AG09309 (cell line): ENCODE data around the gene MBP.

Experiments
- DNase-seq: peaks from one replicate; pipeline ENCODE4 v3.0.0-alpha.2; 2010; ENCODE audit warnings: low read depth
- H3K4me3 ChIP-seq: 2 replicates; pipeline ENCODE4 v1.5.1; 2011; ENCODE audit warnings: mild to moderate bottlenecking, low read depth, low read length, moderate library complexity; ENCODE audit not compliant: control insufficient read depth
- TF ChIP-seq, protein P1 (sequence below): IDR thresholded peaks from 2 replicates; pipeline ENCODE4 v1.5.1; 2011; ENCODE audit warnings: mild to moderate bottlenecking, low read depth, low read length, inconsistent platforms; ENCODE audit not compliant: insufficient read depth, control insufficient read depth; ENCODE audit errors: missing control alignments

MBP gene

DNA sequence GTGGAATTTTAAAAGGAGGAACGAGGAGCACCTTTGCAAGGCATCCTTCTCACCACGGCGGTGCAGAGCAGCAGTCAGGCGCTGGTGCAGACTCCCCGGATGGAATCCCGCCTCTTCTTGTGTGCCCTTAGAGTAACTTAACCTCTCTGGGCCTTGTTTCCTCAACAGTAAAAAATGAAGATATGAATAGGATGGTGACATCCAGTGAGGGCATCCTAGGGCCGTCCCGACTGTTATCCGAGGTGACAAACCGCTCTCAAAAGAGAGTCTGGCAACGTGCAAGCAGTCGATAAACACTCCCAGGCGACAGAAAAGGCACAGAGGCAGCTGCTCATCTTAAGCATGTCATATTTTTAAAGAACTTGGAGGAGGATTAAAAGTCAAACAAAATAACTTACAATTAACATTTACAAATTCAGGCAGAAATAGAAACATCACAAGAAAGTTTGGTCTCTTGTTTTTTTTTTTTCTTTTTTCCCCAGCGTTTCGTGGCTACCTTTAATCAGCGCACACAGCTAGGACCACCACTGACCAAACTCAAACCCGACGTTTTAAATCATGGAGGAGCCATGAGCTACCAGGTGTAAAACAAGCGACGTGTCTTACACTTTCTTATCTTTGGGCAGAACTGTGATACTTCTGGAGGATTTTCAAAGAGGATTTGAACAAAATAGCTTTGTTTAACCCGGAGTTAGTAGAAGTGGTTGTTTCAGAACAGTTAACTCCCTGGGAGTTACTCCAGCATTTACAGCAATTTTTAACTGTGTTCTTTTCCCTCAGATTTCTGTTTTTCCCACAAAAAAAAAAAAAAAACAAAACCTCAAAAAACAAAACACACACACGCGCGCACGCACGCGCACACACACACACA, 2.1 kb downstream of the MBP start:
- no peak for DNase-seq
- no peak overlapping the region for H3K4me3 ChIP-seq
- TF ChIP-seq, protein P1, sequence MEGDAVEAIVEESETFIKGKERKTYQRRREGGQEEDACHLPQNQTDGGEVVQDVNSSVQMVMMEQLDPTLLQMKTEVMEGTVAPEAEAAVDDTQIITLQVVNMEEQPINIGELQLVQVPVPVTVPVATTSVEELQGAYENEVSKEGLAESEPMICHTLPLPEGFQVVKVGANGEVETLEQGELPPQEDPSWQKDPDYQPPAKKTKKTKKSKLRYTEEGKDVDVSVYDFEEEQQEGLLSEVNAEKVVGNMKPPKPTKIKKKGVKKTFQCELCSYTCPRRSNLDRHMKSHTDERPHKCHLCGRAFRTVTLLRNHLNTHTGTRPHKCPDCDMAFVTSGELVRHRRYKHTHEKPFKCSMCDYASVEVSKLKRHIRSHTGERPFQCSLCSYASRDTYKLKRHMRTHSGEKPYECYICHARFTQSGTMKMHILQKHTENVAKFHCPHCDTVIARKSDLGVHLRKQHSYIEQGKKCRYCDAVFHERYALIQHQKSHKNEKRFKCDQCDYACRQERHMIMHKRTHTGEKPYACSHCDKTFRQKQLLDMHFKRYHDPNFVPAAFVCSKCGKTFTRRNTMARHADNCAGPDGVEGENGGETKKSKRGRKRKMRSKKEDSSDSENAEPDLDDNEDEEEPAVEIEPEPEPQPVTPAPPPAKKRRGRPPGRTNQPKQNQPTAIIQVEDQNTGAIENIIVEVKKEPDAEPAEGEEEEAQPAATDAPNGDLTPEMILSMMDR = no peak

DNA sequence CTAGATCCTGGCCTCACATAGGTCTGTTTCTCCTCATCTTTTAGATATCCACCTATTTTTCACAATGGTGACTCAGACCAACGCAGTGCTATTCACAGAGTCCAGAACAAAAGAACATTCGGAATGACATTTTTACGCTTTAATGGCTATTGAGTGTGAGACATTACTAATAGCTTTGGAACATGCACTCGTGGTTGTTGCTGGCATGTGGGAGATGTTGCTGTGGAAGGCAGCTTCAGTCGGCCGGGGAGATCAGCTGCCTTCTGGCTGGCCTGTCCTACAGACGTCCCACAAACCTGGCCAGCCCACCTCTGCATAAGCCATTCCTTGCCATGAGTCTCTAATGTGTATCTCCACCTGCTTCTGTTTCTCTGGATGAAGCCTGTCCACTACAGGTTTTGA, 3.4 kb downstream of the MBP start:
- no peak overlapping the region for H3K4me3 ChIP-seq
- peak; percentile 64 for DNase-seq
- TF ChIP-seq, protein P1 = no peak

DNA sequence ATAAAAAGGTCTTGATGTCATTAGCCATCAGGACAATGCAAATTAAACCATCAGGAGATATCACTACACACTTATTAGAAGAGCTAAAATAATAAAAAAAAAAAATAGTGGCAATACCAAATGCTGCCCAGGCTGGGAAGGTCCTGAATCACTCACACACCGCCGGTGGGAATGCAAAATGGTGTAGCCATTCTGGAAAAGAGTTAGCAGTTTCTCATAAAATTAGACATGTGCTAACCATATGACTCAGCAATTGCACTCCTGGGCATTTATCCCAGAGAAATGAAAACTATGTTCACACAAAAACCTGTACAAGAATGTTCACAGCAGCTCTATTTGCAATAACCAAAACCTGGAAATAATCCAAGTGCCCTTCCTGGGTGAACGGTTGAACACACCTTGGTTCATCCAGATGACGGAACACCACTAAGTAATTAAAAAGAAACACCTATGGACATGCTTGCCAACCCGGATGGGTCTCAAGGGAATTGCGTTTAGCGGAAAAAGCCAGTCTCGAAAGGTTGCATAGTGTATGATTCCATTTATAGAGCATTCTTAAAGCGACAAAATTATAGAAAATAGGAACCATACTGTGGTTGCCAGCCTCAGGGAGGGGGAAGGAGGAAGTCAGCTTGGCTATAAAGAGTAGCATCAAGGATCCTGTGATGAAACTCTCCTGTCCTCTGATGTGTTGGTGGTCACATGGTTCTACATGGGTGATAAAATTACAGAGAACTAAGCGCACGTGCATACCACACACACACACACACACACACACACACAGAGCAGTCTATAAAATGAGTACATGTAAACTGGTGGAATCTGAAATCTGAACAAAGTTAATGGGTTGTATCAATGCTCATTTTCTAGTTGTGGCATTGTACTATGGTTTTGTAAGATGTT, 4.6 kb downstream of the MBP start:
- TF ChIP-seq, protein P1 = no peak
- peak; percentile 84 for DNase-seq
- H3K4me3 ChIP-seq = no peak overlapping the region; the same call in 1 of the 2 replicates

DNA sequence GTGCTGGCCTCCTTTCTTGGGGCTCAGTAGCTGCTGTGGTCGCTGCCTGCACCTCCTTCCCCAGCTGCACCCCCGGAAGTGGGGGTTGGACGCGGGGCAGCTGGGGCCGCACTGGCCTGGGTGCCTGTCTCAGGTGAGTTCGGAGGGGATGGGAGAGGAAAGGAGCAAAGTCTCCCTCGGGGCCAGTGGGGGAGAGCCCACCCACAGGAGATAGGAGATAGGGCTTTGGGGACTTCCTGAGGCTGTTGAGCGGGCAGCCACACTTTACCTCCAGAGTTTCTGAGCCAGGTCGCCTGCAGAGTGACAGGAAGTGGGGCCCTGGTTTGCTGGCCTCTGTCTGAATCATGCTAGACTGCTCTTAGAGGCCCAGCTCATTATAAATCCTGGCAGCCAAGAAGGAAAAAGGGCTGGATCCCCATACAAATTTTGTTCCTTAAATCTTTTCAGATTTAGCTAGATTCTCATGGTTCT, 8.1 kb downstream of the MBP start:
- no peak for DNase-seq
- no peak overlapping the region for H3K4me3 ChIP-seq
- TF ChIP-seq, protein P1 = no peak

DNA sequence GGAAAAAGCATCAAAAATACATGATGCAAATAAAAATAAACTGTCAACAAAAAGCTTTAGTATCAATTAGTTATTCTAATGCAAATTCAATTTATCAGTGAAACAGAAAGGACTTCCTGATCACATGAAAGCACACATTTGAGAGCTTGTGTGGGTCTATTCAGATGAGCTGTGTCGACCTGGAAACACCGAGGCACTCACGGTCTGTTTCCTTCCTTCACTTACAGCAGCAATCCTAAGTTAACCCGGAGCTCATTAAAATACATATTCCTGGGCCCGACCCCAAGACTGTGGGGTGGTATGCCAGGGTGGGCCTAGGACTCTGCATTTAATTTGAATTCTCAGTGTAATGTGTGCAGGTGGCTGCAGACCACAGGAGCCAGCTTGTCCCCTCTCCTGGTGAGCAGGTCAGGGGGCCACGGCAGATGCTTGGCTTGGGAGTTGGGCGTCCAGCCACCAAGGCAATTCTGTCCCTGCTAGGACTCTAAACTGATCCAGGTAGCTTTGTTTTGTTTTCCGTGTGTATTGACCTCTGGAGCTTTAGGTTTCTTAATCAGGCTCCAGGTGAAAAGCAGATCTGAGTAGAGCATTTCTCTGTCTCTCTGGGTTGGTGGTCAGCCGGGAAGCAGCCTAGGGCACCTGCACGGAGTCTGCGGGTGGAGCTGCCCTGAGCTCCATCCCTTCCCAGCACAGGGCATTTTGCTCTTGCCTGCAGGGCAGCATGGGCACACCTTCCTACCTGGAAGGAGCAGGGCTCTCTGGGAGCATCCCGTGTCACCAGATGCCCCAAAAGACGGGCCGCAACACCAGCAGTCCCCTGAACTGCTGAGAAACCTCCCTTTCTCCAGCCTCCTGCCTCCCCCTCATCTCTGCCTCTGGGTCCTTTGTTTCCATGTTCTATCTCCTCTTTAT, 9.0 kb downstream of the MBP start:
- TF ChIP-seq, protein P1 = no peak
- no peak overlapping the region for H3K4me3 ChIP-seq
- no peak for DNase-seq

DNA sequence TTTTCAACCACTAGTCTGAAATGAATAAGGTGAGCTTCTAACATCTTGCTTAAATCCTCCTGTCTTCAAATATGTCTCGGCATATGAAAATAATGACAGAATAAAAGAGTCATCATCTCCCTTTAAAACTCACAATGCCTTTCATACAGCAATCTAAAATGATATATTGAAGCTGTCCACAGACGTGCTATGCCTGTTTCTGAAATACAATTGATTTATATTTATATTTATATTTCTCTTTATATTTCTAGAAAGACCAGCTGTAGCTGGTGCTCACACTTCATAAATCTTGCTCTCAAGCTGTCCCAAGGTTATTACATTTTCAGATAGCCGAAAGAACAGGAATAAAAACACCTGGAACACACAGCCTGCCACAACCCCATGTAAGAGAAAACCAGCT, 11.1 kb downstream of the MBP start:
- TF ChIP-seq, protein P1 = no peak
- H3K4me3 ChIP-seq = no peak overlapping the region
- DNase-seq = no peak
